ENCODE measurements around the gene TMCC3.

DNA sequence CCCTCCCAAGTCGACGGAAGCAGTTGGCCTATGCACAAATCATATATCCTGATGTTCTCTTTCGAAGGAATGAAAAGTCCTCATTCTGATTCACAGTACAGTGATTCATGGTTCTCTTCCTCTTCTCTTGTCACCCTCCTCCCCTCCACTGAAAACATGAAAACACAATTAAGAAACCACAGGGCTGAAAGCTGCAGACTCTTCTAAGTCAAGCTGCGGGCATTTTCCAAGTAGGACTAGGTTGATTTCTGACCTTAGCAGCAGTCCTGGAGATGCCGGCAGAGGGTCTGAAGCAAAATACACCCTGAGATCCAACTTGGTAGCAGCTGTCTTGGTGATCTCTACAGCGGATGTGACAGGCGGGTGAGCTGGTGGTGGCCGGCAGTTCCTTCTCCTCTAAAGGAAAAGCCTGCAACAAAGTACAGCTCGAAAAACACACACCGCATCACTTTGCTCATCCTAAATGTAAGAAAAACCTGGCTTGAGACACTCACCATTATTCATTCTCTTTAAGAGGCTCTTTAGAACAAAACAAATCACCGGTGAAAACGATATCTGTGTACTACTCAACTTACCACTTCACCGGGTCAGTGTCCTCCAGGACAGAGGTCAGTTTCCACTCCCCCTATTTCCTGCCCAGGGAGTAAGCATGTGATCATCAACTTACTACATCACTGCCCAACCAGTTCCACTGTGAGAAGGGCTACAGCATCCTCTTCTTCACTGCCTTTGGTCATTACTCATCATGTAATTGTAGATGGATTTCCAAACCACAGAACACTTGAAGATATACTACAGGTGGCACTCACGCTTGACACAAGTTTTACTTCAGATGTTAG lies 6.0 kb downstream of the TMCC3 start:
- TF ChIP-seq RBFOX2 (IDR thresholded peaks at IDR 0.05; ENCODE audit: low read depth, low read length) (no peak), NFIC (IDR thresholded peaks at IDR 0.05) (no peak), EZH2 (IDR thresholded peaks at IDR 0.05; ENCODE audit: borderline replicate concordance, low read depth, low read length) (no peak)

Data from K562 (cell line).